ENCODE results near the gene CTU1. TPM values are rescaled to one million over a fixed set of nuclear protein-coding genes. Genes with fewer than 3 reads are reported as not detected.

CTU1 gene
- total and polyA plus RNA-seq, 2 experiments from 2014 or later: 6.7 to 15.9 TPM

- Histone ChIP-seq H3K36me3 (replicated peaks; ENCODE audit: insufficient read depth, low read depth) (no peaks in the 10 kb centered on the region), H3K4me3 (no peak overlapping the region), H4K20me1 (ENCODE audit: insufficient read depth, poor library complexity, severe bottlenecking) (no peaks in the 10 kb centered on the region), H3K9me3 (ENCODE audit: low read depth) (no peaks in the 10 kb centered on the region), H3K9me2 (replicated peaks; ENCODE audit: insufficient read depth) (no peaks in the 10 kb centered on the region), H2AFZ (no peak overlapping the region), H3K27ac (no peak overlapping the region), H3K79me2 (no peaks in the 10 kb centered on the region), H3K4me1 (ENCODE audit: insufficient read depth) (peaks cover 7% of the 10 kb centered on the region), H3K27me3 (no peaks in the 10 kb centered on the region), H3K4me2 (no peak overlapping the region)
- WGBS (ENCODE audit: low lambda C conversion rate, missing lambda C conversion rate): 92% methylated on average over 9 of the region's 9 CpGs
- DNase-seq (ENCODE audit: low spot score): no peak
- no peak for TF ChIP-seq EZH2 (IDR thresholded peaks at IDR 0.05; ENCODE audit: borderline replicate concordance)
- no peak for TF ChIP-seq CTCF (IDR thresholded peaks at IDR 0.05; ENCODE audit: poor library complexity)
- TF ChIP-seq EZH2phosphoT487 (IDR thresholded peaks at IDR 0.05; ENCODE audit: low read depth, severe bottlenecking, unreplicated experiment): no peak
Measured at GRCh38 chr19:51123802-51124201, 15.6 kb upstream of the CTU1 start.

- TF ChIP-seq EZH2phosphoT487 (IDR thresholded peaks at IDR 0.05; ENCODE audit: low read depth, severe bottlenecking, unreplicated experiment): no peak
- TF ChIP-seq EZH2 (IDR thresholded peaks at IDR 0.05; ENCODE audit: borderline replicate concordance): no peak
- TF ChIP-seq CTCF (IDR thresholded peaks at IDR 0.05; ENCODE audit: poor library complexity): no peak
Measured at GRCh38 chr19:51123381-51123800, 15.2 kb upstream of the CTU1 start.

GRCh38 chr19:51122112-51122981 is 14.1 kb upstream of the CTU1 start:
- H3K27ac ChIP-seq: no peak overlapping the region
- WGBS (ENCODE audit: low lambda C conversion rate, missing lambda C conversion rate): 80% methylated on average over 22 of the region's 22 CpGs

More at GRCh38 chr19:51123381-51123800, 15.2 kb upstream of the CTU1 start:
- Histone ChIP-seq H3K79me2 (no peaks in the 10 kb centered on the region), H3K4me2 (no peak overlapping the region), H2AFZ (no peak overlapping the region), H3K9me2 (replicated peaks; ENCODE audit: insufficient read depth) (no peaks in the 10 kb centered on the region), H3K4me1 (ENCODE audit: insufficient read depth) (peaks cover 3% of the 10 kb centered on the region), H3K27me3 (no peaks in the 10 kb centered on the region), H3K36me3 (replicated peaks; ENCODE audit: insufficient read depth, low read depth) (no peaks in the 10 kb centered on the region), H4K20me1 (ENCODE audit: insufficient read depth, poor library complexity, severe bottlenecking) (no peaks in the 10 kb centered on the region), H3K27ac (no peak overlapping the region), H3K4me3 (no peak overlapping the region), H3K9me3 (ENCODE audit: low read depth) (no peaks in the 10 kb centered on the region)
- 86% methylated on average over 6 of the region's 6 CpGs for WGBS (ENCODE audit: low lambda C conversion rate, missing lambda C conversion rate)
- DNase-seq (ENCODE audit: low spot score): no peak

More at GRCh38 chr19:51122112-51122981, 14.1 kb upstream of the CTU1 start:
- H3K9me3 ChIP-seq (ENCODE audit: low read depth): no peaks in the 10 kb centered on the region
- H3K79me2 ChIP-seq: no peaks in the 10 kb centered on the region
- no peak for DNase-seq (ENCODE audit: low spot score)
- TF ChIP-seq CTCF (IDR thresholded peaks at IDR 0.05; ENCODE audit: poor library complexity) (no peak), EZH2 (IDR thresholded peaks at IDR 0.05; ENCODE audit: borderline replicate concordance) (no peak), EZH2phosphoT487 (IDR thresholded peaks at IDR 0.05; ENCODE audit: low read depth, severe bottlenecking, unreplicated experiment) (no peak)
- no peak overlapping the region for H2AFZ ChIP-seq
- no peak overlapping the region for H3K4me3 ChIP-seq
- no peaks in the 10 kb centered on the region for H3K36me3 ChIP-seq (replicated peaks; ENCODE audit: insufficient read depth, low read depth)
- no peaks in the 10 kb centered on the region for H4K20me1 ChIP-seq (ENCODE audit: insufficient read depth, poor library complexity, severe bottlenecking)
- H3K9me2 ChIP-seq (replicated peaks; ENCODE audit: insufficient read depth): no peaks in the 10 kb centered on the region
- H3K4me2 ChIP-seq: no peak overlapping the region
- no peaks in the 10 kb centered on the region for H3K27me3 ChIP-seq
- H3K4me1 ChIP-seq (ENCODE audit: insufficient read depth): no peaks in the 10 kb centered on the region
